ENCODE data around the gene GORASP2.

DNA sequence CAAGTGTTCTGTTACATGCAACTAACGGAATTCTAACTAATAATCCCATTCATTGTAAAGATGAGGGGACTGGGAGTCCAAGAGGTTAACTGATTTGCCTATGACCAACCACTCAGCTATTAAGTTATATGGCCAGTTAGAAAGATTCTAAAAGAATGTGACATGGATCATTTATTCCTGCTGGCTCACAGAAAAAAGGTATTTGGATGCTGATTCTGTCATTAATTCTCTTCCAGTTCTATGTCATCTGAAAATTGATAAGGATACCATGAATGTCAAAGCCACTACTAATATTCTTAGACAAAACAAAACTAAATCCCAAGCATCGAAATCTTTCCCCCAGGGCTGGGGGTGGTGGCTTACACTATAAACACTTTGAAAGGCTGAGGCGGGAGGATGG is 41.2 kb upstream of the GORASP2 start:
- TF ChIP-seq, protein P1, sequence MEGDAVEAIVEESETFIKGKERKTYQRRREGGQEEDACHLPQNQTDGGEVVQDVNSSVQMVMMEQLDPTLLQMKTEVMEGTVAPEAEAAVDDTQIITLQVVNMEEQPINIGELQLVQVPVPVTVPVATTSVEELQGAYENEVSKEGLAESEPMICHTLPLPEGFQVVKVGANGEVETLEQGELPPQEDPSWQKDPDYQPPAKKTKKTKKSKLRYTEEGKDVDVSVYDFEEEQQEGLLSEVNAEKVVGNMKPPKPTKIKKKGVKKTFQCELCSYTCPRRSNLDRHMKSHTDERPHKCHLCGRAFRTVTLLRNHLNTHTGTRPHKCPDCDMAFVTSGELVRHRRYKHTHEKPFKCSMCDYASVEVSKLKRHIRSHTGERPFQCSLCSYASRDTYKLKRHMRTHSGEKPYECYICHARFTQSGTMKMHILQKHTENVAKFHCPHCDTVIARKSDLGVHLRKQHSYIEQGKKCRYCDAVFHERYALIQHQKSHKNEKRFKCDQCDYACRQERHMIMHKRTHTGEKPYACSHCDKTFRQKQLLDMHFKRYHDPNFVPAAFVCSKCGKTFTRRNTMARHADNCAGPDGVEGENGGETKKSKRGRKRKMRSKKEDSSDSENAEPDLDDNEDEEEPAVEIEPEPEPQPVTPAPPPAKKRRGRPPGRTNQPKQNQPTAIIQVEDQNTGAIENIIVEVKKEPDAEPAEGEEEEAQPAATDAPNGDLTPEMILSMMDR (IDR thresholded peaks at IDR 0.05) = no peak
- no peak for TF ChIP-seq POLR2A (IDR thresholded peaks at IDR 0.05)

Data from heart left ventricle (tissue), 13 donors.